SW 1271 (cell line): ENCODE data around the gene ZFHX3.

Experiments
- DNase-seq, 2 experiments: peaks; one replicate each; lab custom pipeline; 2025; lab: John Stamatoyannopoulos, UW

The ZFHX3 gene

GRCh38 chr16:72950669-72951068 lies 97.3 kb downstream of the ZFHX3 start:
- DNase-seq: no peak

- no peak for DNase-seq
Measured at GRCh38 chr16:72948238-72948829, 99.6 kb downstream of the ZFHX3 start.

GRCh38 chr16:72947379-72948237 lies 100.3 kb downstream of the ZFHX3 start:
- no peak for DNase-seq

- DNase-seq: no peak
Measured at GRCh38 chr16:72946474-72947194, 101.3 kb downstream of the ZFHX3 start.

GRCh38 chr16:72946063-72946462 lies 101.9 kb downstream of the ZFHX3 start:
- no peak for DNase-seq

- no peak for DNase-seq
Measured at GRCh38 chr16:72945611-72946010, 102.3 kb downstream of the ZFHX3 start.

- DNase-seq: no peak
Measured at GRCh38 chr16:72944757-72945485, 103.0 kb downstream of the ZFHX3 start.

GRCh38 chr16:72942021-72942420 lies 105.9 kb downstream of the ZFHX3 start:
- DNase-seq: no peak

- no peak for DNase-seq
Measured at GRCh38 chr16:72940886-72941285, 107.0 kb downstream of the ZFHX3 start.

- DNase-seq: no peak
Measured at GRCh38 chr16:72939247-72939646, 108.7 kb downstream of the ZFHX3 start.

- no peak for DNase-seq
Measured at GRCh38 chr16:72938795-72939164, 109.1 kb downstream of the ZFHX3 start.

- DNase-seq: no peak
Measured at GRCh38 chr16:72937916-72938794, 109.8 kb downstream of the ZFHX3 start.

GRCh38 chr16:72937360-72937759 lies 110.6 kb downstream of the ZFHX3 start:
- DNase-seq: no peak

GRCh38 chr16:72936408-72936807 lies 111.5 kb downstream of the ZFHX3 start:
- no peak for DNase-seq

GRCh38 chr16:72935896-72936295 lies 112.0 kb downstream of the ZFHX3 start:
- DNase-seq: no peak

GRCh38 chr16:72934636-72935403 lies 113.1 kb downstream of the ZFHX3 start:
- no peak for DNase-seq

GRCh38 chr16:72932677-72933335 lies 115.1 kb downstream of the ZFHX3 start:
- DNase-seq: no peak

GRCh38 chr16:72932050-72932449 lies 115.9 kb downstream of the ZFHX3 start:
- DNase-seq: no peak

GRCh38 chr16:72930396-72930795 lies 117.5 kb downstream of the ZFHX3 start:
- DNase-seq: no peak
